Adipocyte (in vitro differentiated cells): ENCODE results near the gene SIAH1.
A peak's percentile ranks its signal among the peaks of the same experiment; 100 is the strongest.
"Not testable (repeated sequence)": the region's sequence is repeated elsewhere in the genome, so short reads cannot be mapped to it uniquely, and the experiment has no call there.

Source experiments
- DNase-seq: peaks from one replicate; pipeline ENCODE4 v3.0.0-alpha.2; 2015; ENCODE audit warnings: low read depth
- H3K27me3 ChIP-seq: replicated peaks from 2 replicates; pipeline ENCODE4 v1.7.0; 2013; ENCODE audit warnings: mild to moderate bottlenecking, low read length, moderate library complexity; ENCODE audit not compliant: control insufficient read depth, insufficient read depth
- H3K36me3 ChIP-seq: 2 replicates; pipeline ENCODE4 v1.7.0; 2013; ENCODE audit warnings: low read length, mild to moderate bottlenecking, moderate library complexity; ENCODE audit not compliant: control insufficient read depth, insufficient read depth, severe bottlenecking
- H3K4me1 ChIP-seq: 2 replicates; pipeline ENCODE4 v1.7.0; 2013; ENCODE audit warnings: mild to moderate bottlenecking, low read length, moderate library complexity; ENCODE audit not compliant: control insufficient read depth, insufficient read depth
- H3K4me3 ChIP-seq: 2 replicates; pipeline ENCODE4 v1.7.0; 2013; ENCODE audit warnings: mild to moderate bottlenecking, low read length, moderate library complexity
- H3K9ac ChIP-seq: 2 replicates; pipeline ENCODE4 v1.7.0; 2013; ENCODE audit warnings: mild to moderate bottlenecking, low read length, moderate library complexity
- H3K9me3 ChIP-seq: 2 replicates; pipeline ENCODE4 v1.7.0; 2013; ENCODE audit warnings: mild to moderate bottlenecking, low read length, moderate library complexity; ENCODE audit not compliant: control insufficient read depth

SIAH1 gene

DNA sequence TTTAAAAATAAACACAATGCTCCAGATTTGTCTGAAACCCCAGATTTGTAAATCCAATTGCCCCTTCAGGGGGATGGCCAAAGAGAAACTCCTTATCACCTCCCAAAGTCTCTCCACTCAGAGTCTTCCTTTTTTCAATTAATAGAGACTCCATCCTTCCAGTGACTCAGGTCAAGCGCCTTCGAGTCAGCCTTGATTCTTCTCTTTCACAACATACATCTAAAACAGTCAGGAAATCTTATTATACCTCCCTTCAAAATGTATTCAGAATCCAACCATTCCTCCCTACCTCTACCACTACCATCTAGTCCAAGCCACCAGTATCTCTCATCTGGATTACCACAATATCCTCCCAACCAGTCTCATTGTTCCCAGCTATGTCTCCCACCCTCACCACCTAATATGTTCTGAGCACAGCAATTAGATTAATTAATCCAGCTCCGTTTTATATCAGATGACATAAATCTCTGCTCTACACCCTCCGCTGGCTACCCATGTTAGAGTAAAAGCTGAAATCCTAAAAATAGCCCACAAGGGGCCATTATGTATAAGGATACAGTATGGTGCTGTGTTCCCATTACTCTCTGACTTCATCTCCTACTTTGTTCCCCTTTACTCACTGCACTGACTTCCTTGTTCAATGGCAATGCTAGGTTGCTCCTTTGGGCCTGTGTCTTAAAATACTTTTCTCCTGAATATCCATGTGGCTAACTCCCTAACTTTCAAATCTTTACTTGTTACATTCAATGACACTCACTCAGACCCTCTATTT, 11.8 kb downstream of the SIAH1 start:
- Histone ChIP-seq H3K9me3 (no peaks in the 10 kb centered on the region), H3K27me3 (no peaks in the 10 kb centered on the region), H3K9ac (no peak overlapping the region), H3K4me1 (peaks cover 68% of the 10 kb centered on the region), H3K36me3 (no peaks in the 10 kb centered on the region), H3K4me3 (no peak overlapping the region)
- DNase-seq = peak; percentile 50

DNA sequence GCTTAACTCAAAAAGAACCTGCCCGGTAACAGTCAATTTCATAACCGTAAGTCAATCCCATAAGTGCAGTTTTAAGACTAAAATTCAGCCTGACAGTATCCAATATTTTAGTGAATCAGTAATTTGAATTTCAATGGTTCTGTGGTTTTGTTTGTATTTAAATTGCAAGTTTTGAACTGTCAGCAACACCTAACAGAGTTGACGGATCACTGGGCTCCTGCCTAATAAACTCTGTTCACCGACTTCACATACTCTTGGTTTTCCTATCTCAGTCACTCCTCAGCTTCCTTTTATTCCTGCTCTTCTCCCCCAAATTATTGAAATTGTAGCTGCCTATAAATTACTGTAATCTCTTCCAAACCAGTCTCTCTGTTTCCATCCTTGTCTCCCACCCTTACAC, 12.5 kb downstream of the SIAH1 start:
- Histone ChIP-seq H3K9ac (no peak overlapping the region), H3K36me3 (no peaks in the 10 kb centered on the region), H3K4me1 (peaks cover 66% of the 10 kb centered on the region), H3K4me3 (no peak overlapping the region), H3K9me3 (no peaks in the 10 kb centered on the region), H3K27me3 (no peaks in the 10 kb centered on the region)
- DNase-seq = no peak

DNA sequence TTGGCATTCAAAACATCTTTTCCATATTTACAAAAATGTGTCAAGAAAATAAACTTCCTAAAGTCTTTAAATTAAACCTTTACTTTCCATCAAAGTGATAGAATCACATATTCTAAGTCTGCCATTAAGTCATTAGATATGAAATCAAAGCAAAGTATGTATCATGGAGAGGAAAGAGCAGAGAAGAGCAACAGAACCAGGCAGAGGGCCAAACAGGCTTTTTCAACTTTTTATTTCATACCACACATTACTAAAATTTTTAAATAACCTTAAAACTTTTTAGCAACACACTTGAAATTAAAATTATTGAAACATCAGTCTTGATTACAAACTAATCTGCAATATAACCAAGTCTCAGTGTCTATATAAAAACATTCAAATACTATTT, 13.8 kb downstream of the SIAH1 start:
- DNase-seq = peak; percentile 52
- H3K27me3 ChIP-seq = no peaks in the 10 kb centered on the region
- peaks cover 74% of the 10 kb centered on the region for H3K4me1 ChIP-seq
- H3K4me3 ChIP-seq = no peak overlapping the region
- no peaks in the 10 kb centered on the region for H3K36me3 ChIP-seq
- H3K9me3 ChIP-seq = no peaks in the 10 kb centered on the region
- H3K9ac ChIP-seq = no peak overlapping the region

DNA sequence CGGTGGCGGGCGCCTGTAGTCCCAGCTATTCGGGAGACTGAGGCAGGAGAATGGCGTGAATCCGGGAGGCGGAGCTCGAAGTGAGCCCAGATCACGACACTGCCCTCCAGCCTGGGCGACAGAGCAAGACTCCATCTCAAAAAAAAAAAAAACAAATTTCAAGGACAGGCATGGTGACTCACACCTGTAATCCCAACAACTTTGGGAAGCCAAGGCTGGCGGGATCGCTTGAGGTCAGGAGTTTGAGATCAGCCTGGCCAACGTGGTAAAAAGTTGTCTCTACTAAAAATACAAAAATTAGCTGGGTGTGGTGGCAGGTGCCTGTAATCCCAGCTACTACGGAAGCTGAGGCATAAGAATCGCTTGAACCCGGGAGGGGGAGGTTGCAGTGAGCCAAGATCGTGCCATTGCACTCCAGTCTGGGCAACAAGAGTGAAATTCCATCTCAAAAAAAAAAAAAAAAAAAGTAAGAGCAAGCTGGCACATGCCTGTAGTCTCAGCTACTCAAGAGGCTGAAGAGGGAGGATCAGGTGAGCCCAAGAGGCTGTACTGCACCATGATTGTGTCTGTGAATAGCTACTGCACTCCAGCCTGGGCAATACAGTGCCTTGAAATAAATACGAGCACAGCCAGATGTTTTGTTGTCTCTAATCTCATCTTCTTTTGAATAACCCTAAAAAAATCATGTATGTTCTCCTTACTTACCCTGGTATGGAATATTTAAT, 14.4 kb downstream of the SIAH1 start:
- not testable (repeated sequence) for DNase-seq, H3K36me3 ChIP-seq, H3K4me3 ChIP-seq, H3K9me3 ChIP-seq, H3K9ac ChIP-seq, H3K27me3 ChIP-seq
- peaks cover 71% of the 10 kb centered on the region for H3K4me1 ChIP-seq

DNA sequence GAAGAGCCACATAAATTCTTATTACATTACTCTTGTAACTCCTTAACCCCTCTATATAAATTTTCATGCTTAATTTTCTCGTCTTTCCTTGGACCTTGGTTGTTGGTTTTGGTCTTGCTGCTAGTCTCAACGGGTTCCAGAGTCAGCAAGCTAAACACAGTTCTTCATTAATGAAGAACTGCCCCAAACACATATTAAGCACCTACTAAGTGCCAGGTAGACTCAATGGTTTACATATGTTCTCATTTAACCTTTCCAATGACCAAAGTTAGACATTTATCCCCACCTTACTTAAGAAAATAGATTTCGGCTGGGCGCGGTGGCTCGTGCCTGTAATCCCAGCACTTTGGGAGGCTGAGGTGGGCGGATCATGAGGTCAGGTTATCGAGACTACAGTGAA, 15.0 kb downstream of the SIAH1 start:
- Histone ChIP-seq H3K36me3 (no peaks in the 10 kb centered on the region), H3K27me3 (no peaks in the 10 kb centered on the region), H3K9me3 (no peaks in the 10 kb centered on the region), H3K4me3 (no peak overlapping the region), H3K4me1 (peaks cover 71% of the 10 kb centered on the region), H3K9ac (no peak overlapping the region)
- DNase-seq = no peak

DNA sequence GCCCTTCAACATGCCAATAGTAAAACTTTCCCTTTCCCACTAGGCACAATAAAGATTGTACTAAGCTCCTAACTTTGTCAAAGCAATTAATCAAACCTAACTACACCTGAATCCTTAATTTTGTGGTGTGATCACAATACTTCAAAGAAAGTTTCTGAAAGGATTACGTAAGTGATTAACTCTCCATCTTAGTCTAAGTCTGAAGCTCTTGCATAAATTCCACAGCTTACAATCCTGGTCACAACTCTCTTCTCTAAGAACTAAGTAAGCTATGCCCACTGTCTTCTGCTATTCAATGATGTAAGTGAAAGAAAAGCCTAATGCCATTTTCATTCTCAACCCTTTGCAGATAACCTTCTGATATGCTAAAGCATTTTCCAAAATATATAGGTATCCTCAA, 15.4 kb downstream of the SIAH1 start:
- H3K9ac ChIP-seq = no peak overlapping the region
- no peaks in the 10 kb centered on the region for H3K27me3 ChIP-seq
- peaks cover 71% of the 10 kb centered on the region for H3K4me1 ChIP-seq
- H3K36me3 ChIP-seq = no peaks in the 10 kb centered on the region
- H3K4me3 ChIP-seq = no peak overlapping the region
- H3K9me3 ChIP-seq = no peaks in the 10 kb centered on the region
- no peak for DNase-seq

DNA sequence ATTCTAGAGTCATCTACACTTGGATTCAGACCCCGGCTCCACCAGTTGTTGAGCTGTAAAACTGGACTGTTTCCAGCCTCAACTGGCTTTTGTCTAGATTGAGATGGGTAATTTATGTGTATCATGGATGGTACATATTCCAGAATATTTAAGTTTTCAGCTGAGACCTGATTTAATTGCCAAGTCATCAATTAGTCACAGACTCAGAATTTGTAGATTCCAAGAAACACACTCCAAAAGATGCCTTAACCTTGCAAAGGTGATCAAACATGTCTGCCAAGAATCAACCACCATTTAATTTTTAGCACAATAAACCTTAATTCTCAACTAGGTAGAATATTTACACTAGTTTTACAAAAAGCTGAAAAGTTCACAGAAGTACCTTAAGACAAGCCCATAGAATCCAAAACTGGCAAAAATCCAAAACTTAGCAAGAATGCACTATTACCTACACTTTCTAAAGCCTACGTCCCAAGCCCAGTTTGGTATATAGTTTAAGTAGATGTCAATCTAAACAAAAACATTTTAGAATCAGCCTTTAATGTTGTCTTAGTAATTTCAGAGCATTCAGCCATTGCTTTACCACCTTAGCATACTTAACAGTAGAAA, 17.7 kb downstream of the SIAH1 start:
- peak overlapping the region; percentile 93 for H3K9ac ChIP-seq
- H3K4me3 ChIP-seq = peak overlapping the region; percentile 88
- no peaks in the 10 kb centered on the region for H3K36me3 ChIP-seq
- no peak for DNase-seq
- no peaks in the 10 kb centered on the region for H3K9me3 ChIP-seq
- H3K4me1 ChIP-seq = peaks cover 62% of the 10 kb centered on the region
- no peaks in the 10 kb centered on the region for H3K27me3 ChIP-seq

DNA sequence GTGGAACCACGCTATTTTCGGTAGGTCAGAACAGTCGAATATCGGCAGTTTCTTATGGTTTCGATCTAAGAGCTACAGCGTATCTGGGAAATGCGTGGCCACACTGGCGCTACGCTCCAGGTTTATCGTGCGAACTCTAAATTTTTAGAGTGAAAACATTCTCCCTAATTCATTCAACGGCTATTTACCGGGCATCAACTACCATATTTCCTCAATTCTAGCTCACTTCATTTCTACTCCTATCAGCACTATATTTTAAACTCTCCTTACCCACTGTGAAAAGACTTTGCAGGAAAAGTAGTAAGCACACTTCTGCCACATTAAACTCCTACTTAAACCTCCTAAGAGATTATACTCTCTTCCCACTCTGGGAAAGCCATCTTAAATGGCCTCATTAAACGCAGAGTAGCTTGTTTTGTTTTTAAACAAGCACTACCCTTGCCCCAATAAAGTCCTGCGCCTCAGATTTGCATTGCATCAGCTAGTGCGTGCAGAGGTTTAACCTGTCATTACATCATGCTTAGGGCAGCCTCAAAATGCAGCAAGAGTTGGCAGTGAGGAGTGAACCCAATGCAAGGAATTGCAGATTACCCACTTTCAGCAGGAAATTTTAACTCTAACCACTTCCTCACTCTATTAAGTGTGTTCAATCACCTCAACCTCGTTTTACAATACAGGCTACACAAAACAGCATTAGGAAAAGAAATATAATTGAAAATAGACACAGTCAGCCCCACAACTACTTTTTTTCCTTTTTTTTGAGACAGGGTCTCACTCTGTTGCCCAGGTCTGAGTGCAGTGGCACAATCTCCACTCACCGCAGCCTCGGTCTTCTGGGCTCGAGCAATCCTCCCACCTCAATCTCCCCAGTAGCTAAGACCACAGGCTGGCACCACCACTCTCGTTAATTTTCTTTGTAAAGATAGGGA, 18.8 kb downstream of the SIAH1 start:
- Histone ChIP-seq H3K9me3 (no peaks in the 10 kb centered on the region), H3K4me1 (peaks cover 55% of the 10 kb centered on the region), H3K9ac (peak overlapping the region; percentile 93), H3K27me3 (no peaks in the 10 kb centered on the region), H3K4me3 (peak overlapping the region; percentile 88), H3K36me3 (peaks cover 7% of the 10 kb centered on the region)
- DNase-seq = peak; percentile 93

DNA sequence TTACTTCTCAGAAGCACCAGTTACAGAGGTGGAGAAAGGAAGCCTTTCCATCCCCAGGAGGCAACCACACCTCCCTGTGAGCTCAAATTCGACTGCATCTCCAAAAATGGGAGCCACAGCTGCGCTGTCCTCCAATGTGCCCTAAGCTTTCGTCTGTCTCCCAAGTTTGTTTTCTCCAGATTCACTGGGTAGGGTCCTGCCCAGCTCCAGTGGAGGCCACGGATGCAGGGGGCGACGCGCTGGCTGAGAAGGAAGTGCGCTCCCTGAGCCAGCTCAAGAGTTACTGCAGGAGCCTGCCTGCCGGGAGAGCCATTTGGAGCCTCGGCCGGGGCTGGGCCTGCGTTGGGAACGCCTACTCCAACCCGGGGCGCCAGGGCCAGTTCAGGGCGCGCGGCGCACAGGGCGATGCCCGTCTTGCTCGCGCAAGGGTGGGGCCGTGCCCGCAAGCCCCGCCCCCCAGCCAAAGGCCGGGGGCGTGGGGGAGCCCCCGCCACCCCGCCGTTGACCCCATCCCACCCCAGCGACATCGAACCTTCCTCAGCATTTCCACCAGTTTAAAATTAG, 19.5 kb downstream of the SIAH1 start:
- H3K36me3 ChIP-seq = peaks cover 12% of the 10 kb centered on the region
- DNase-seq = peak; percentile 97
- peak overlapping the region; percentile 93 for H3K9ac ChIP-seq

DNA sequence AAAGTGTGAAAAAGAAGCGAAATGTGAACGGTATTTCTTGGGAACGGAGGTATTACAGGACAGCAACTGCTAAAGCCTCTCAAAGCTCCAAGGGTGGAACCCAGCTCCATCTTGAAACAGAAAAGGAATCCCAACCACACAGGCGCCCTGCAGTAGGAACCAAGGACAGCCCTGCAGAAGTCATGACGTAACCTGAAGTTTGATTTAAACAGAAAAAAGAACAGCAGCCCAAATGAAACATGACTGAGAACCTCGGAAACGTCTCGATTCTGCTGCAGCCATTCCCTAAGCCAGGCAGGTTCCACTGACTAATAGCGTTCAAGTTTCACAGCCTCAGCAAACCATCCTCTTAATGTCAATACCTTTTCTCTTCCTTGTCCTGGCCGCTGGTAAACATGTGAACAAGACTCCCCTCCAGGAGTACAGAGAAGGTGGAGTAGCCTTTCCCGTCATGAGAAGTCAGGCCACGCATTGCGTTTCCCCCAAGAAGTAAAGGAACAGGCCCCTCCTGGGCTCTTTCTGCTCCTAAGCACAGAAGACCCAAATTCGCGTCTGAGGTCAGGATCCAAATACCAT, 20.1 kb downstream of the SIAH1 start:
- Histone ChIP-seq H3K4me3 (peak overlapping the region; percentile 88), H3K27me3 (no peaks in the 10 kb centered on the region), H3K9ac (peak overlapping the region; percentile 87), H3K4me1 (peaks cover 46% of the 10 kb centered on the region), H3K36me3 (peaks cover 14% of the 10 kb centered on the region), H3K9me3 (no peaks in the 10 kb centered on the region)
- DNase-seq = peak; percentile 53

More for the DNA sequence above, 19.5 kb downstream of the SIAH1 start:
- H3K27me3 ChIP-seq = no peaks in the 10 kb centered on the region
- H3K4me3 ChIP-seq = peak overlapping the region; percentile 88
- peaks cover 47% of the 10 kb centered on the region for H3K4me1 ChIP-seq
- no peaks in the 10 kb centered on the region for H3K9me3 ChIP-seq
